Liver (tissue), 9 donors: ENCODE measurements around the gene GGNBP2. TPM values are rescaled to one million over a fixed set of nuclear protein-coding genes. Genes with fewer than 3 reads are reported as not detected.

Experiments used
- DNase-seq: peaks from one replicate; pipeline ENCODE4 v3.0.0-alpha.2; 2017; ENCODE audit warnings: low spot score
- H3K27ac ChIP-seq, 2 donors: one replicate each; pipeline ENCODE4 v1.7.0; 2013; ENCODE audit warnings: inconsistent platforms in 2 of 2, low read length in 2 of 2, control low read depth in 1 of 2, low read depth in 1 of 2, mild to moderate bottlenecking in 1 of 2
- H3K27me3 ChIP-seq, 4 donors: one replicate each; pipeline versions ENCODE4 v1.6.1 to v1.7.0; 2013; ENCODE audit warnings: low read length in 3 of 4, inconsistent platforms in 1 of 4, mild to moderate bottlenecking in 1 of 4, moderate library complexity in 1 of 4; ENCODE audit not compliant: control insufficient read depth in 4 of 4, insufficient read depth in 4 of 4
- H3K36me3 ChIP-seq, 4 donors: one replicate each; pipeline versions ENCODE4 v1.6.1 to v1.7.0; 2013; ENCODE audit warnings: low read length in 3 of 4, mild to moderate bottlenecking in 3 of 4, low read depth in 1 of 4, moderate library complexity in 1 of 4; ENCODE audit not compliant: control insufficient read depth in 4 of 4, insufficient read depth in 3 of 4
- H3K4me1 ChIP-seq, 4 donors: one replicate each; pipeline versions ENCODE4 v1.6.1 to v1.7.0; 2013; ENCODE audit warnings: low read length in 3 of 4, mild to moderate bottlenecking in 3 of 4, moderate library complexity in 1 of 4; ENCODE audit not compliant: control insufficient read depth in 4 of 4, insufficient read depth in 4 of 4
- H3K4me3 ChIP-seq, 3 donors: one replicate each; pipeline versions ENCODE4 v1.6.1 to v1.7.0; 2013; ENCODE audit warnings: low read length in 3 of 3, control low read depth in 1 of 3, low read depth in 1 of 3, mild to moderate bottlenecking in 1 of 3
- H3K9ac ChIP-seq, 2 donors: one replicate each; pipeline ENCODE4 v1.7.0; 2013; ENCODE audit warnings: low read length in 2 of 2, mild to moderate bottlenecking in 2 of 2, moderate library complexity in 2 of 2, control low read depth in 1 of 2, low read depth in 1 of 2
- H3K9me3 ChIP-seq, 4 donors: one replicate each; pipeline versions ENCODE4 v1.6.1 to v1.7.0; 2013; ENCODE audit warnings: low read length in 3 of 4; ENCODE audit not compliant: control insufficient read depth in 4 of 4
- EGR1 ChIP-seq, 2 donors: IDR thresholded peaks; 2 replicates each; pipeline ENCODE4 v1.6.1; 2016 to 2018; ENCODE audit warnings: antibody characterized with exemption in 2 of 2, low read depth in 2 of 2
- FOXA1 ChIP-seq: IDR thresholded peaks from 2 replicates; pipeline ENCODE4 v1.6.1; 2016; ENCODE audit warnings: antibody characterized with exemption
- FOXA2 ChIP-seq: IDR thresholded peaks from 2 replicates; pipeline ENCODE4 v1.6.1; 2016; ENCODE audit warnings: antibody characterized with exemption
- GABPA ChIP-seq, 2 donors: IDR thresholded peaks in 1 of 2; conservative IDR thresholded peaks in 1 of 2; 2 replicates each; pipeline ENCODE4 v1.6.1; 2016; ENCODE audit warnings: antibody characterized with exemption in 2 of 2, mild to moderate bottlenecking in 1 of 2, moderate library complexity in 1 of 2
- HNF4A ChIP-seq, 2 donors: conservative IDR thresholded peaks; 2 replicates each; pipeline ENCODE4 v1.6.1; 2016; ENCODE audit warnings: antibody characterized with exemption in 2 of 2, mild to moderate bottlenecking in 2 of 2
- HNF4G ChIP-seq: IDR thresholded peaks from 2 replicates; pipeline ENCODE4 v1.6.1; 2016; ENCODE audit warnings: antibody characterized with exemption
- JUND ChIP-seq, 2 donors: IDR thresholded peaks; 2 replicates each; pipeline ENCODE4 v1.6.1; 2016; ENCODE audit warnings: antibody characterized with exemption in 2 of 2
- NR2F2 ChIP-seq: IDR thresholded peaks from 2 replicates; pipeline ENCODE4 v1.6.1; 2016; ENCODE audit warnings: antibody characterized with exemption
- RAD21 ChIP-seq, 2 donors: IDR thresholded peaks; 2 replicates each; pipeline ENCODE4 v1.6.1; 2016; ENCODE audit warnings: antibody characterized with exemption in 2 of 2, mild to moderate bottlenecking in 2 of 2
- RXRA ChIP-seq, 2 donors: IDR thresholded peaks; 2 replicates each; pipeline ENCODE4 v1.6.1; 2017 to 2018; ENCODE audit warnings: antibody characterized with exemption in 2 of 2, mild to moderate bottlenecking in 1 of 2
- SP1 ChIP-seq: IDR thresholded peaks from 2 replicates; pipeline ENCODE4 v1.6.1; 2018; ENCODE audit warnings: antibody characterized with exemption, mild to moderate bottlenecking
- TAF1 ChIP-seq: conservative IDR thresholded peaks from 2 replicates; pipeline ENCODE4 v1.6.1; 2016; ENCODE audit warnings: antibody characterized with exemption, mild to moderate bottlenecking
- YY1 ChIP-seq: IDR thresholded peaks from 2 replicates; pipeline ENCODE4 v1.6.1; 2016; ENCODE audit warnings: antibody characterized with exemption, mild to moderate bottlenecking
- WGBS: extraction: QIAGEN DNeasy Blood & Tissue Kit; methylation state at CpG from one replicate; pipeline ENCODE4 v1.1.7; 2013; 5-methylcytosine and 5-hydroxymethylcytosine counted together
- polyA plus RNA-seq, 2 donors: library from polyadenylated mRNA; stranded (reverse) in 1 of 2; unstranded in 1 of 2; fragments of 200-250 nt in 1 of 2; fragments of >200 nt in 1 of 2; fragmentation: Nextera tagmentation in 1 of 2; extraction: Ambion mirVana in 1 of 2; gene quantifications; one replicate each; pipeline versions ENCODE4 v1.2.1 to v1.2.3, GENCODE V29; 2013 to 2015
- total RNA-seq, 2 donors: library from RNA; depleted of rRNA; stranded (reverse); fragments of >200 nt; gene quantifications; one replicate each; pipeline ENCODE4 v1.2.3, GENCODE V29; 2014
- TF ChIP-seq, protein P1 (sequence below): IDR thresholded peaks from 2 replicates; pipeline ENCODE4 v1.6.1; 2016; ENCODE audit warnings: antibody characterized with exemption
- TF ChIP-seq, protein P2 (sequence below): IDR thresholded peaks from 2 replicates; pipeline ENCODE4 v1.6.1; 2016; ENCODE audit warnings: antibody characterized with exemption, mild to moderate bottlenecking
- TF ChIP-seq, protein P3 (sequence below): IDR thresholded peaks from 2 replicates; pipeline ENCODE4 v1.6.1; 2016; ENCODE audit warnings: antibody characterized with exemption
- TF ChIP-seq, protein P4 (sequence below): fragments of 150-350 bp; IDR thresholded peaks from 2 replicates; pipeline ENCODE4 v1.5.1; 2017; ENCODE audit warnings: improper control_type of control experiment, low read depth, low read length; ENCODE audit not compliant: missing input control
- TF ChIP-seq, protein P5 (sequence below): IDR thresholded peaks from 2 replicates; pipeline ENCODE4 v1.6.1; 2016; ENCODE audit warnings: antibody characterized with exemption
- donor health status: healthy.
- donor health status: healthy.
- donor health status: healthy.
- donor health status: healthy.
- donor health status: healthy.

Gene GGNBP2
- total and polyA plus RNA-seq, 4 donors = 19.6 to 48.6 (median 34.3) TPM

DNA sequence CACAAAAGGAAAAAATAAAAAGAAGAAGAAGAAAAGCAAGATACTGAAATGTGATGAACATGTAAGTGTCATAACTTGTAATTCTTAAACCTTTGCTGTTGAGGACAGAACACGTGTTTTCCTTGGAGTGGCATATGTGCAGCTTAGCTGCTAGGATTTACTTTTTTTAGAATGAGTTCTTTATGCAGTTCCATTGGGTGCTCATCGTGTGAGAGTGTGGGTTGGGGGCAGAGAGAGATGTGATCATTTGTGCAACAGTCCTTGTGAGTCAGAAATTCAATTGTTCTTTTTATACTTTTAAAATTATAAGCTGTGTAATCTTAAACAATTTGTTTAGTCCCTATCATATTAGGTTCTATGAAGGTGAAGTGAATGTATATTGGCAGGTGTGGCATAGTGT lies 41.4 kb downstream of the GGNBP2 start:
- peaks cover 5 to 23% (median 13%) of the 10 kb centered on the region in 4 donors for H3K4me1 ChIP-seq
- no peaks in the 10 kb centered on the region for H3K27me3 ChIP-seq
- H3K36me3 ChIP-seq = peaks cover 13 to 54% (median 34%) of the 10 kb centered on the region in 4 donors
- H3K4me3 ChIP-seq = no peak overlapping the region
- no peak overlapping the region for H3K9ac ChIP-seq
- DNase-seq = no peak
- whole genome bisulfite sequencing = 94% methylated on average over 2 of the region's 2 CpGs
- TF ChIP-seq, protein P1, sequence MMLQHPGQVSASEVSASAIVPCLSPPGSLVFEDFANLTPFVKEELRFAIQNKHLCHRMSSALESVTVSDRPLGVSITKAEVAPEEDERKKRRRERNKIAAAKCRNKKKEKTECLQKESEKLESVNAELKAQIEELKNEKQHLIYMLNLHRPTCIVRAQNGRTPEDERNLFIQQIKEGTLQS = no peak
- TF ChIP-seq SP1 (no peak), EGR1 (IDR thresholded peaks at IDR 0.05; ENCODE audit: low read depth in 2 of 2) (no peak), RXRA (IDR thresholded peaks at IDR 0.05) (no peak), JUND (IDR thresholded peaks at IDR 0.05) (no peak), GABPA (IDR thresholded peaks at IDR 0.05 in 1 of 2, conservative IDR thresholded peaks at IDR 0.05 in 1 of 2) (no peak), RAD21 (IDR thresholded peaks at IDR 0.05) (no peak), FOXA1 (no peak), NR2F2 (no peak), HNF4G (no peak), HNF4A (conservative IDR thresholded peaks at IDR 0.05) (no peak), FOXA2 (no peak), TAF1 (no peak), YY1 (no peak)
- TF ChIP-seq, protein P2, sequence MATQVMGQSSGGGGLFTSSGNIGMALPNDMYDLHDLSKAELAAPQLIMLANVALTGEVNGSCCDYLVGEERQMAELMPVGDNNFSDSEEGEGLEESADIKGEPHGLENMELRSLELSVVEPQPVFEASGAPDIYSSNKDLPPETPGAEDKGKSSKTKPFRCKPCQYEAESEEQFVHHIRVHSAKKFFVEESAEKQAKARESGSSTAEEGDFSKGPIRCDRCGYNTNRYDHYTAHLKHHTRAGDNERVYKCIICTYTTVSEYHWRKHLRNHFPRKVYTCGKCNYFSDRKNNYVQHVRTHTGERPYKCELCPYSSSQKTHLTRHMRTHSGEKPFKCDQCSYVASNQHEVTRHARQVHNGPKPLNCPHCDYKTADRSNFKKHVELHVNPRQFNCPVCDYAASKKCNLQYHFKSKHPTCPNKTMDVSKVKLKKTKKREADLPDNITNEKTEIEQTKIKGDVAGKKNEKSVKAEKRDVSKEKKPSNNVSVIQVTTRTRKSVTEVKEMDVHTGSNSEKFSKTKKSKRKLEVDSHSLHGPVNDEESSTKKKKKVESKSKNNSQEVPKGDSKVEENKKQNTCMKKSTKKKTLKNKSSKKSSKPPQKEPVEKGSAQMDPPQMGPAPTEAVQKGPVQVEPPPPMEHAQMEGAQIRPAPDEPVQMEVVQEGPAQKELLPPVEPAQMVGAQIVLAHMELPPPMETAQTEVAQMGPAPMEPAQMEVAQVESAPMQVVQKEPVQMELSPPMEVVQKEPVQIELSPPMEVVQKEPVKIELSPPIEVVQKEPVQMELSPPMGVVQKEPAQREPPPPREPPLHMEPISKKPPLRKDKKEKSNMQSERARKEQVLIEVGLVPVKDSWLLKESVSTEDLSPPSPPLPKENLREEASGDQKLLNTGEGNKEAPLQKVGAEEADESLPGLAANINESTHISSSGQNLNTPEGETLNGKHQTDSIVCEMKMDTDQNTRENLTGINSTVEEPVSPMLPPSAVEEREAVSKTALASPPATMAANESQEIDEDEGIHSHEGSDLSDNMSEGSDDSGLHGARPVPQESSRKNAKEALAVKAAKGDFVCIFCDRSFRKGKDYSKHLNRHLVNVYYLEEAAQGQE = no peak
- TF ChIP-seq, protein P3, sequence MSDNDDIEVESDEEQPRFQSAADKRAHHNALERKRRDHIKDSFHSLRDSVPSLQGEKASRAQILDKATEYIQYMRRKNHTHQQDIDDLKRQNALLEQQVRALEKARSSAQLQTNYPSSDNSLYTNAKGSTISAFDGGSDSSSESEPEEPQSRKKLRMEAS = no peak
- TF ChIP-seq, protein P4, sequence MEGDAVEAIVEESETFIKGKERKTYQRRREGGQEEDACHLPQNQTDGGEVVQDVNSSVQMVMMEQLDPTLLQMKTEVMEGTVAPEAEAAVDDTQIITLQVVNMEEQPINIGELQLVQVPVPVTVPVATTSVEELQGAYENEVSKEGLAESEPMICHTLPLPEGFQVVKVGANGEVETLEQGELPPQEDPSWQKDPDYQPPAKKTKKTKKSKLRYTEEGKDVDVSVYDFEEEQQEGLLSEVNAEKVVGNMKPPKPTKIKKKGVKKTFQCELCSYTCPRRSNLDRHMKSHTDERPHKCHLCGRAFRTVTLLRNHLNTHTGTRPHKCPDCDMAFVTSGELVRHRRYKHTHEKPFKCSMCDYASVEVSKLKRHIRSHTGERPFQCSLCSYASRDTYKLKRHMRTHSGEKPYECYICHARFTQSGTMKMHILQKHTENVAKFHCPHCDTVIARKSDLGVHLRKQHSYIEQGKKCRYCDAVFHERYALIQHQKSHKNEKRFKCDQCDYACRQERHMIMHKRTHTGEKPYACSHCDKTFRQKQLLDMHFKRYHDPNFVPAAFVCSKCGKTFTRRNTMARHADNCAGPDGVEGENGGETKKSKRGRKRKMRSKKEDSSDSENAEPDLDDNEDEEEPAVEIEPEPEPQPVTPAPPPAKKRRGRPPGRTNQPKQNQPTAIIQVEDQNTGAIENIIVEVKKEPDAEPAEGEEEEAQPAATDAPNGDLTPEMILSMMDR = no peak
- TF ChIP-seq, protein P5, sequence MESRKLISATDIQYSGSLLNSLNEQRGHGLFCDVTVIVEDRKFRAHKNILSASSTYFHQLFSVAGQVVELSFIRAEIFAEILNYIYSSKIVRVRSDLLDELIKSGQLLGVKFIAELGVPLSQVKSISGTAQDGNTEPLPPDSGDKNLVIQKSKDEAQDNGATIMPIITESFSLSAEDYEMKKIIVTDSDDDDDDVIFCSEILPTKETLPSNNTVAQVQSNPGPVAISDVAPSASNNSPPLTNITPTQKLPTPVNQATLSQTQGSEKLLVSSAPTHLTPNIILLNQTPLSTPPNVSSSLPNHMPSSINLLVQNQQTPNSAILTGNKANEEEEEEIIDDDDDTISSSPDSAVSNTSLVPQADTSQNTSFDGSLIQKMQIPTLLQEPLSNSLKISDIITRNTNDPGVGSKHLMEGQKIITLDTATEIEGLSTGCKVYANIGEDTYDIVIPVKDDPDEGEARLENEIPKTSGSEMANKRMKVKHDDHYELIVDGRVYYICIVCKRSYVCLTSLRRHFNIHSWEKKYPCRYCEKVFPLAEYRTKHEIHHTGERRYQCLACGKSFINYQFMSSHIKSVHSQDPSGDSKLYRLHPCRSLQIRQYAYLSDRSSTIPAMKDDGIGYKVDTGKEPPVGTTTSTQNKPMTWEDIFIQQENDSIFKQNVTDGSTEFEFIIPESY = no peak
- no peaks in the 10 kb centered on the region for H3K9me3 ChIP-seq
- H3K27ac ChIP-seq = no peak overlapping the region
